SH-SY5Y (cell line): ENCODE measurements around the gene RPUSD3.

Experiments
- GATA2 ChIP-seq: IDR thresholded peaks from 2 replicates; pipeline ENCODE4 v1.6.1; 2011; ENCODE audit warnings: mild to moderate bottlenecking, low read depth, low read length
- GATA3 ChIP-seq: IDR thresholded peaks from 2 replicates; pipeline ENCODE4 v1.6.1; 2011; ENCODE audit warnings: low read depth, mild to moderate bottlenecking, low read length, moderate library complexity

Gene RPUSD3

DNA sequence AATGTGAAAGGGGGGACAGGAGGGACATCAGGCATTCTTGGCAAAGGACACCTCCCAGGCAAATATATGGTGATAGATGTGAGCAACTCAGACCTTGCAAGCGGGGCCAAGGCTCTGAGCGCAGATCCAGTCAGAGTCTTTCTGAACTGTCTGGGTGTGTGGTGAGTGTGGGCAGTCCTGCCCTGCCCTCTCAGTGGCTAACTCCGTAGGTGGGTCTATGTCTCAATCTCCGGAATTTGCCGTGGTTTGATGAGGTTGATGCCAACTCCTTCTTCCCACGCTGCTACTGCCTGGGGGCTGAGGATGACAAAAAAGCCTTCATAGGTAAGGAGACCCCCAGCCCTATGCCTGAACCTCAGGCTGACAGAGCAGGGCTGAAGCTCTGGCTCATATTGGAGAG is 26.4 kb downstream of the RPUSD3 start:
- TF ChIP-seq GATA3: no peak
- TF ChIP-seq GATA2: no peak

DNA sequence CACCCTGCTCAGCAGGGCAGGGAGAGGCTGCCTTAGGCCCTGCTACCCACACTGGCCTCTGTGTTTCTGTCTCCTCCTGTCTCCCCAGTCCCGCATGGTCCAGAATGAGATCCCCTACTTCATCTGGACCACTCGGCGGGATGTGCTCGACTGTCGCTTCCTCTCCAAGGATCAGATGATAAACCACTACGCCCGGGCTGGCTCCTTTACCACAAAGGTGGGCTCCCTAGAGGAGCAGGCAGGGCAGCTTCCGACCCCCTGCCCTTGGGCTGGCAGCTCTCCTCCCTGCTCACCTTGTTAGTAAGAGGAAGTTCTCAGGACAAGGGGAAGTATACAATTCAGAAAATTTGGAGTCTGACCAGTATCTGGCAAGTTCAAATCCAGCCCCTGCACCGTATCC is 27.8 kb downstream of the RPUSD3 start:
- TF ChIP-seq GATA2 (no peak), GATA3 (no peak)

DNA sequence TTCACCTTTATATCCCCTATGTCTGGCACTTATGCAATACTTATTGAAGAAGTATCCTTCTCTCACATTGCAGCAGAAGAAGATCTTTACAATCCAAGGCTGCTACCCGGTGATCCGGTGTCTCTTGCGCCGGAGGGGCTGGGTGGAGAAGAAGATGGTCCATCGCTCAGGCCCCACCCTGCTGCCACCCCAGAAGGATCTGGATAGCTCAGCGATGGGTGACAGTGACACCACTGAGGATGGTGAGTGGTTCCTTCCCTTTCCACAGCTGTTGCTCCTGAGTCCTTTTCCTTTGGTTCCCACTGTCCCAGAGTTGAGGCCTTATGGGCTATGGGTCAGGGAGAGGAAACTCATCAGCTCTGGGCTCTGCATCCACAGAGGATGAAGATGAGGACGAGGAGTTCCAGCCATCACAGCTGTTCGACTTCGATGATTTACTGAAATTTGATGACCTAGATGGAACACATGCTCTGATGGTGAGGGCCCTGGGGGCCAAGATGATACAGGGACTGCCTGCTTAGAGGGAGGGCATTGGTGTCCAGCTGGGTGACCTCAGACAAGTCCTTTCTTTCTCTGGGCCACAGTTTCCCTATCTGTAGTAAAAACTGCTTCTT is 30.8 kb downstream of the RPUSD3 start:
- TF ChIP-seq GATA3 (no peak), GATA2 (no peak)

DNA sequence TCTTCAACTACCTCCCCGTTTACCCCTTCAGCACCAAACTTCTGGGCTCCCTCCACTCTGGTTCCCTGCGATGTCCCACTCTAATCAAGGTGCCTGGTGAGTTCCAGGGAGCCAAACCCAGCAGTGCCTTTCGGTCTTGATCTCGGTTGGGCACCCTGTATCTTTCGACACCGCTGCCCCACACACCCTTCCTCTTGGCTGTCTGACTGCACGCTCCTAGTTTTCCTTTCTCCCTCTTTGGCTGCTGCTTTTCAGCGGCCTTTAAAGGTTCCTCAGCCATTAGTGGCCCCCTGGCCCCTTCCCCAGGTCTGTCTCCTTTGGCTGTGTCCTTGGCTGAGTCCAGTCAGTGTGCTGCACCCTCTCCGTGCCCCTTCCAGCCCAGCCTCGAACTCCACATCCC is 33.0 kb downstream of the RPUSD3 start:
- TF ChIP-seq GATA3 (no peak), GATA2 (no peak)

DNA sequence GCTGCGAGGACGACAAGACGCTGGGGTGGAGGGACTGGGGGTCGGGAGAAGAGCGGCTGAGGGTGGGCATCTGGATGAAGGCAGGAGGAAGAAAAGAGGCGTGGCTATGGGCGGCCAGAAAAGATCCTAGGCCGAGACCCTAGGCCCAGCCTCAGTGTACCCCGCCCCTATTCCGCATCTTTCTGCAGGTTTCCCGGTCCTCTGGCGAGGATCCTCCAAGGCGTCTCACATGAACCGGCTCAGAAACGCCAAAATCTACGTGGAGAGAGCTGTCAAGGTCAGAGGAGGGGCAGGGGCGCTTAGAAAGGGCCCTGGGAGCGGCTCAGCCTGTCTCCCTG is 33.4 kb downstream of the RPUSD3 start:
- no peak for TF ChIP-seq GATA2
- no peak for TF ChIP-seq GATA3

DNA sequence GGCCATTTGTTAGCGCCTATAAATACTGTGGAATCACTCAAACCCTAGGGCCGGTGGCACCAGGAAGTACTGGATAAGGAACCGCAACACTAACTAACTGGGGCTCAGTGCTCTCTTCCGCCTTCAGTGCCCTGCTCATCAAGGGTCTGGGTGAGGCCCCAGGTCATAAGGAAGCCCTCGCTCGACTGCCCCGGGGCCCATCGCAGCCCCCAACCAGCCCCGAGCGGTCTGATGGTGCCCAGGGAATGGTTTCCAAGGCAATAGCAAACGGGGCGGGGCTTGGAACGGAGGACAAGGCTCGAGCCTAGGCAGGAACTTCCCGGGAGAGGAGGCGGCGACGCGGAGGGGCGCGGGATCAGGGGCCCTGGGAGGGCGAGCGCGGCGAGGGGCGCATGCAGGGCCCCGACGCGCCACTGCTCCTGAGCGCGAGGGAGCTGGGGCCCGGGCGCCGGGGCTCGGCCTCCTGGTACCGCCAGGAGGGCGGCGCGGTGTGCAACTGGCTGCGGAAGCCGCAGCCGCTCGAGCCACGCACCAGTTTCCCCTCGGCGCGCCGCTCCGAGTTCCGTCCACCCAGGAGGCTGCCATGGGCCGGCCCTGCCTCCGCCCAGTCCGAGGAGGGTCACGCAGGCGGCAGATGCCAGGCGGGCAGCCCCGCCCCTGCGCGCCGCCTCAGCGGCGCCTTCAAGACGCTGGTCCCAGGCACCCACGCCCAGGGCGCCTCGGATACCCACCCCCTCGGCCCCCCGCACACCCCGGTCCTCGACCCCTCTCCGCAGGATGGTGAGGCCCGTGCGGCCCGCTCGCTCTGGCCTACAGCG is 34.0 kb downstream of the RPUSD3 start, which contains the start of gene TTLL3:
TSS of gene TTLL3 (plus strand) at position 648 of the 818 bp plus-strand sequence. CDS start 400 bp downstream, outside the sequence.
- TF ChIP-seq GATA2: no peak
- TF ChIP-seq GATA3: no peak

DNA sequence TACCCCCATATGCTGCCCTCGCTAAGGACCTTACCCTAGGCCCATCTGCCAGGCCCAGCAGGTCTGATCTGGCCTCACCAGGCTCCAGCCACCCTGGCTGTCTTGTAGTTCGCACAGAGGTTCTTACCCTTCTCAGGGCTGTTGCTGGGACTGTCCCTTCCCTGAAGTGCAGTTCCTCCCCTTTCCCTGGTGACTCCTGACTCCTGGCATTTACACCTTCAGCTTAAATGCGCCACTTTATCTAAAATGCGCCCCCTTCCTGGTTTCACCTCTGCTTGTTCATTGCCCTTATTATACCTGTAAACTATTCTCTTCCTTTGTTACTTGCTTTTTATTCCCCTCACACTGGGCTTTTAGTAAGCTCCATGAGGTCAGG is 34.6 kb downstream of the RPUSD3 start:
- no peak for TF ChIP-seq GATA2
- TF ChIP-seq GATA3: no peak

DNA sequence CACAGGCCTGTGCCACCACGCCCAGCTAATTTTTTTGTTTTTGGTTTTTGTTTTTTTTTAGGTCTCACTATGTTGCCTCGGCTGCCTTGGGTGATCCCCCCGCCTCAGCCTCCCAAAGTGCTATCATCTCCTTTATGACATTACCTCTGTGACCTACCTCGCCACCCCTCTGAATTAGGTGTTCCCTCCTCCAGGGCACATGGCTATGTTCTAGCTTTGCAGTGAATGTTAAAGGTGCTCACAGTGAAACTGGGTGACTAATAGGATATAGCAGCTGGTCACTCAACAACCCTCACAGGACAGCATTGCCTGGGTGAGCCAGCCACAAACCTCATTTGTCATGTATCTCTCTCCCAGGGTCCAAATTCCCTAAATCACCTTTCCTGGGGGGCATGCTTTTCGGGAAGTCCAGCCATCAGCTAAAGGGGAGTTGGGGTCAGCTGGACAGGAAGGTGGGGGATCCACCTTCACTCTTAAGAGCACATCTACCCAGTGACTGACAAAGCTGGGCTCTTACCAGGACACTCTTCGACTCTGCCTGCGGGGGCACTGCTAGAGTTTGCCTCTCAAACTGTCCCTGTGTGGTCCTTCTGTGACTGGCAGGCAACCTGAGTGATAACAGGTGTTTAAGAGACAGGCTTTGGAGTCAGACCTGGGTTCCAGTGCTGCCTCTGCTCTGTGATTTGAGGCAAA is 35.3 kb downstream of the RPUSD3 start:
- no peak for TF ChIP-seq GATA2
- no peak for TF ChIP-seq GATA3

DNA sequence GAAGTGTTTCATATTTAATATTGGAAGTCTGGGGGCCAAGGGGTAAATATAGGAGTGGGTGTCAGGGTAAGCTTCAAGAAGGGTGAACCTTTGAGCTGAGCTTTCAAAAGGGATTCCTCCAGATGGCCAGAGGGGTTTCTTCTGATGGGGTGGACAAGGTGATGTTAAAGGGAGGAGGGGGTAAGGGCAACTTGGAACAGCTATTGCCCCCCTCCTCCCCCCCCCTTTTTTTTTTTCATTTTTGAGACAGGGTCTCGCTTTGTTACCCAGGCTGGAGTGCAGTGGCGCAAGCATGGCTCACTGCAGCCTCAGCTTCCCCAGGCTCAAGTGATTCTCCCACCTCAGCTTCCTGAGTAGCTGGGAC is 35.8 kb downstream of the RPUSD3 start:
- TF ChIP-seq GATA3 (no peak), GATA2 (no peak)

DNA sequence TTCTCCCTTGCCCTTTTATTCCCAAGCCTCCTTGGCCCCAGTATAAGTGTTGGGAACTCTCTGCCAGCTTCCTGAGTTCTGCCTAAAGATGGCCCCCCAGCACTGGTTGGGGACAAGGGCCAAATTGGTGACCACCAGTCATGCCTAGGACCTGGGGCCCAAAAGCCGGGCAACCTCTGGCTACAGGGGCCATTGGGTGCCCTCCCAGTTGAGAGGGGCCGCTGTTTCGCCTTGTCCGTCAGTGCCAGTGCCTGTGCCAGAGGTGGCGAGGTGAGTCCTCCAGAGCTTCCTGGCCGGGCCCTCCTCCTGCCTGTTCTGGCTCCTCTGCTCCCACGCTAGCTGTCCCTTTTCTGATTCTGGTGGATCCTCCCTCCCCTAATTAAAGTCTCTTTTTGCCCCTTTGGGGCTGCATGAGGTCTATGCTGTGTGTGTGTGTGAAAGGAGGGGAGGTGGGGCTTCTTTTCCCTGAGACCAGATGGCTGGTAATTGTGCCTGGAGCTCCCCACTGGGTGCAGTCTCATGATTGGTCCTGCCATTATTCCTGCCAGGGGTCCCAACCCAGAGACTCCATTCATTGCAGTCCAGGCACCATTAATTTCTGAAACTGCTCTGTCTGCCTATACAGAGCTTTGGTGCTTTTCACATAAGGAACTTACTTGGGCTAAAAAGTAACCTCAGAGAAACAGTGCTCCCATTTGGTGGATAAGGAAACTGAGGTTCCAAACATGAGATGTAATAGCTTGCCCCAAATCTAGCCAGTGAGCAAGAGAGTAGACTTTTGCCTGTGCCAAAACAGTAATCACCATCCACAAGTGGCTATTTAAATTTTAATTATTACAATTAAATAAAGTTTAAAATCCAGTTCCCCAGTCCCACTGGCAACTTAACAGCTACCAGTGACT is 36.9 kb downstream of the RPUSD3 start:
- TF ChIP-seq GATA3 (no peak), GATA2 (no peak)

DNA sequence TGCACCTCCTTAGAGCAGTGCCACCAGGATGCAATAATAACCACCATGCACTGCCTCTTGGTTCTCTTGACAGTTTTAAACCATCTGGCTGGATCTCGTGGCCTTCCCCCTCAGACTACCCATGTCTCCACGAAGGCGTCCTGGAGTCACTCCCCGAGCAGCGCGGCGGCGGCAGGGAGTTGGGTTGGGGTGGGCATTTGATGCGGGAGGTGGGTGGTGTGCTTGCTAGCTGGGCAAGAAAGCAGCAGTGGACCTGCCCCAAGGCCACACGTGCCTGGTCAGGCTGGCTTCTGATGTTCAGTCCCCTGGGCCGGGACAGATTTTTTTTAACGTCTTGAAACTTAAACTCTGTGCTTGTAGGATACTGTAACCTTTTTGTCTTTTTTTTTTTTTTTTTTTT is 37.7 kb downstream of the RPUSD3 start:
- TF ChIP-seq GATA3 (no peak), GATA2 (no peak)

DNA sequence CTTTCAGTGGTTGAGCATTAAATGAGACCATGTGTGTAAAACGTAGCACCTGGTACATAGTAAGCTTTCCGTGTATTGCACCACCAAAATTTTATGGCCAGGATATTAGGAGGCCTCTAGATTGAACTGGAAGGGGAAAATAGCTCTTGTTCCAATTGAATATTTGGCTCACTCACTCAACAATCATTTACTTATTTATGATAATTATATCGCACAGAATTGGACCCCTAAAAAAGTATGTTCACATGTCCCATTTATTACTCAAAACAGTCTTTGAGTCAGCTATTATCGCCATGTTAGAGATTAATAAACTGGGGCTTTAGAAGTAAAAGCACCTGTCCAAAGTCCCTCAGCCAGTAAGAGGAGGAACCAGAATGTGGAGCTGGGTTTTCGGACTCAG is 38.8 kb downstream of the RPUSD3 start:
- no peak for TF ChIP-seq GATA2
- TF ChIP-seq GATA3: no peak

DNA sequence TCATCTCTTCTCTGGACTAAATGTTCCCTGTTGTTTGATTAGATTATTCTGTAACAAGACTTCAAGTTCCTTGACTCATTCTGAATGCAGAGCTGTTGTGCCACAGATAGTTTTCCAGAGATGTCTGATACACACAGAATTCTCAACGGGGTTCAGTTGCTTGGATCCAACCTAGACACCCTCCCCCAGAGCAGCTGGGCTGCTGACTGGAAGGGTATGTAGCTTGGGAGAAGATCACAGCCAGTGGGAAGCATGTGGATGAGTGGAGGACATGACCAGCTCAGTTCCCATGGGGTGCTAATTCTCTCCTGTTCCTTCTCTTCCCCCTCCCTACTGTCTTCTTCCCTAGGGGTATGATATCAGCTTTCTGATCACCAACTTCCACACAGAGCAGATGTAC is 40.3 kb downstream of the RPUSD3 start:
- no peak for TF ChIP-seq GATA3
- no peak for TF ChIP-seq GATA2

DNA sequence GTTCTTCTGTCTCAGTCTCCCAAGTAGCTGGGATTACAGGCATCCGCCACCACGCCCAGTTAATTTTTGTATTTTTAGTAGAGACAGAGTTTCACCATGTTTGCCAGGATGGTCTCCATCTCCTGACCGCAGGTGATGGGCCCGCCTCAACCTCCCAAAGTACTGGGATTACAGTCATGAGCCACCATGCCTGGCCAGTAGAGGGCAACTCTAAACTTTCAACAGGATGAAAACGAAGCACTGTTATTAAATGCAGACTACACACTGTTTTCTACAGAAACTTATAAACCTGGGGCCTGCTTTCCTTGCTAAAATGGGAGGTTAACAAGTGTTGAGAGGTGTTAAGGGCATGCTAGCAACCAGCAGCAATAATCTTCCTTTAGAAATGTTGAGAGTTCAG is 43.3 kb downstream of the RPUSD3 start:
- TF ChIP-seq GATA3 (no peak), GATA2 (no peak)
